ENCODE data around the gene ERMN.
"Not testable (repeated sequence)": the region's sequence is repeated elsewhere in the genome, so short reads cannot be mapped to it uniquely, and the experiment has no call there.

GRCh38 chr2:157341381-157341780 is 15.8 kb upstream of the ERMN start:
- TF ChIP-seq POLR2A, CTCF (IDR thresholded peaks at IDR 0.05): not testable (repeated sequence)
